HEK293T (cell line): ENCODE data around the gene MBOAT1.

Source experiments
- CTCF ChIA-PET: fragments of 350-600 bp; formaldehyde crosslinking; extraction: SDS; loops from one replicate; lab custom pipeline; 2021; ENCODE audit warnings: antibody characterized with exemption, inconsistent platforms; lab: Yijun Ruan, JAX
- POLR2A ChIA-PET: fragments of 350-600 bp; formaldehyde crosslinking; extraction: SDS; loops from one replicate; lab custom pipeline; 2020; ENCODE audit warnings: antibody characterized with exemption, inconsistent platforms; lab: Yijun Ruan, JAX
- DNase-seq: peaks from one replicate; pipeline ENCODE4 v3.0.0; 2012; ENCODE audit warnings: mixed read lengths; ENCODE audit errors: extremely low spot score
- ARNT ChIP-seq: fragments of 450-650 bp; IDR thresholded peaks from 2 replicates; pipeline ENCODE4 v1.6.1; 2017; ENCODE audit warnings: mild to moderate bottlenecking
- BHLHE40 ChIP-seq: fragments of 450-650 bp; IDR thresholded peaks from 2 replicates; pipeline ENCODE4 v1.6.1; 2016; ENCODE audit warnings: mild to moderate bottlenecking, moderate library complexity, borderline replicate concordance
- CTBP1 ChIP-seq: fragments of 450-650 bp; IDR thresholded peaks from 2 replicates; pipeline ENCODE4 v1.6.1; 2016; ENCODE audit warnings: borderline replicate concordance
- ELF4 ChIP-seq: fragments of 450-650 bp; IDR thresholded peaks from 2 replicates; pipeline ENCODE4 v1.6.1; 2017; ENCODE audit warnings: antibody characterized with exemption
- FOXA1 ChIP-seq: fragments of 450-650 bp; IDR thresholded peaks from 2 replicates; pipeline ENCODE4 v1.6.1; 2016; ENCODE audit warnings: mild to moderate bottlenecking
- FOXK2 ChIP-seq: fragments of 450-650 bp; IDR thresholded peaks from 2 replicates; pipeline ENCODE4 v1.6.1; 2016; ENCODE audit warnings: mild to moderate bottlenecking
- FOXM1 ChIP-seq: fragments of 450-650 bp; IDR thresholded peaks from 2 replicates; pipeline ENCODE4 v1.6.1; 2017; ENCODE audit warnings: mild to moderate bottlenecking, borderline replicate concordance
- HDGF ChIP-seq: fragments of 450-650 bp; IDR thresholded peaks from 2 replicates; pipeline ENCODE4 v1.6.1; 2017; ENCODE audit warnings: antibody characterized with exemption, borderline replicate concordance
- L3MBTL2 ChIP-seq: fragments of 450-650 bp; conservative IDR thresholded peaks from 2 replicates; pipeline ENCODE4 v1.6.1; 2016; ENCODE audit warnings: mild to moderate bottlenecking
- LEF1 ChIP-seq: fragments of 450-650 bp; IDR thresholded peaks from 2 replicates; pipeline ENCODE4 v1.6.1; 2017; ENCODE audit warnings: mild to moderate bottlenecking, borderline replicate concordance
- NFRKB ChIP-seq: fragments of 450-650 bp; IDR thresholded peaks from 2 replicates; pipeline ENCODE4 v1.6.1; 2016; ENCODE audit warnings: mild to moderate bottlenecking, moderate library complexity
- PKNOX1 ChIP-seq: fragments of 450-650 bp; IDR thresholded peaks from 2 replicates; pipeline ENCODE4 v1.6.1; 2016
- SP1 ChIP-seq: fragments of 450-650 bp; IDR thresholded peaks from 2 replicates; pipeline ENCODE4 v1.6.1; 2017
- SUZ12 ChIP-seq: fragments of 450-650 bp; IDR thresholded peaks from 2 replicates; pipeline ENCODE4 v1.6.1; 2016; ENCODE audit warnings: mild to moderate bottlenecking
- TARDBP ChIP-seq: fragments of 450-650 bp; IDR thresholded peaks from 2 replicates; pipeline ENCODE4 v1.6.1; 2016
- ZNF384 ChIP-seq: fragments of 450-650 bp; IDR thresholded peaks from 2 replicates; pipeline ENCODE4 v1.6.1; 2016

MBOAT1 gene

GRCh38 chr6:20124545-20124944, 87.7 kb downstream of the MBOAT1 start:
- POLR2A ChIA-PET: no interaction called here
- CTCF ChIA-PET: no interaction called here

GRCh38 chr6:20119485-20119884, 92.8 kb downstream of the MBOAT1 start:
- no peak for DNase-seq
- TF ChIP-seq LEF1: no peak
- peak; percentile 74 for TF ChIP-seq PKNOX1
- no peak for TF ChIP-seq NFRKB
- no peak for TF ChIP-seq TARDBP
- ChIA-PET POLR2A (interaction anchor here (1.3 kb wide), 1 partner anchor 12 kb away, joined by 3 read pairs; no protein-coding TSS in a partner anchor), CTCF (interaction anchor here (1.1 to 2.4 kb wide), 3 partner anchors 7 to 17 kb away, joined by 3 to 14 read pairs (median 5); no protein-coding TSS in a partner anchor)

More at GRCh38 chr6:20124545-20124944, 87.7 kb downstream of the MBOAT1 start:
- no peak for DNase-seq
- TF ChIP-seq LEF1 (no peak), ARNT (no peak), BHLHE40 (no peak), NFRKB (no peak), FOXA1 (no peak), SUZ12 (no peak), L3MBTL2 (no peak), CTBP1 (no peak), ZNF384 (no peak), PKNOX1 (no peak), ELF4 (no peak), TARDBP (no peak), SP1 (no peak), HDGF (no peak)

- ChIA-PET POLR2A (interaction anchor here (1.3 kb wide), 1 partner anchor 11 kb away, joined by 3 read pairs; no protein-coding TSS in a partner anchor), CTCF (interaction anchor here (1.1 to 2.4 kb wide), 3 partner anchors 8 to 17 kb away, joined by 3 to 14 read pairs (median 5); no protein-coding TSS in a partner anchor)
- no peak for DNase-seq
- TF ChIP-seq FOXM1 (no peak), L3MBTL2 (no peak), BHLHE40 (no peak), PKNOX1 (no peak), FOXK2 (no peak), SP1 (no peak)
These were observed 93.4 kb downstream of the MBOAT1 start for GRCh38 chr6:20118892-20119291.

GRCh38 chr6:20117474-20117873, 94.8 kb downstream of the MBOAT1 start:
- ChIA-PET POLR2A (no interaction called here), CTCF (interaction anchor here (2.4 to 2.5 kb wide), 2 partner anchors 10 kb away, joined by 11 to 14 read pairs; no protein-coding TSS in a partner anchor)
- TF ChIP-seq ARNT (no peak), L3MBTL2 (no peak), PKNOX1 (no peak), BHLHE40 (no peak), LEF1 (no peak), FOXA1 (no peak)
- no peak for DNase-seq

- ChIA-PET CTCF (interaction anchor here (2.5 kb wide), 1 partner anchor 10 kb away, joined by 11 read pairs; no protein-coding TSS in a partner anchor), POLR2A (no interaction called here)
- DNase-seq: no peak
- TF ChIP-seq FOXK2 (no peak), ARNT (no peak), LEF1 (no peak)
These were observed 95.5 kb downstream of the MBOAT1 start for GRCh38 chr6:20116792-20117191.

- TF ChIP-seq SP1 (no peak), NFRKB (no peak), ELF4 (no peak), FOXK2 (no peak), CTBP1 (no peak), HDGF (no peak), TARDBP (no peak), L3MBTL2 (no peak), FOXM1 (no peak), ARNT (no peak), PKNOX1 (no peak), SUZ12 (no peak), LEF1 (no peak), ZNF384 (no peak), BHLHE40 (no peak), FOXA1 (no peak)
- DNase-seq: no peak
- ChIA-PET POLR2A (no interaction called here), CTCF (interaction anchor here (0.6 to 2.5 kb wide), 2 partner anchors 12 to 1479 kb away, joined by 5 to 11 read pairs; no protein-coding TSS in a partner anchor)
These were observed 96.9 kb downstream of the MBOAT1 start for GRCh38 chr6:20115246-20115980.
